D721Med (cell line): ENCODE data around the gene ARIH1.
"Not testable (repeated sequence)": the region's sequence is repeated elsewhere in the genome, so short reads cannot be mapped to it uniquely, and the experiment has no call there.

Source experiments
- DNase-seq: peaks from one replicate; pipeline ENCODE4 v3.0.0; 2011; ENCODE audit warnings: low spot score; ENCODE audit not compliant: insufficient read length
- FAIRE-seq: peaks from 2 replicates; lab custom pipeline; 2011; peaks lifted over from hg19 to GRCh38; lab: Jason Lieb, UNC
- TF ChIP-seq, protein P1 (sequence below): IDR thresholded peaks from 2 replicates; pipeline ENCODE4 v1.5.1; 2012; ENCODE audit warnings: mild to moderate bottlenecking, control low read depth; ENCODE audit not compliant: insufficient read depth; ENCODE audit errors: missing control alignments

Gene ARIH1

DNA sequence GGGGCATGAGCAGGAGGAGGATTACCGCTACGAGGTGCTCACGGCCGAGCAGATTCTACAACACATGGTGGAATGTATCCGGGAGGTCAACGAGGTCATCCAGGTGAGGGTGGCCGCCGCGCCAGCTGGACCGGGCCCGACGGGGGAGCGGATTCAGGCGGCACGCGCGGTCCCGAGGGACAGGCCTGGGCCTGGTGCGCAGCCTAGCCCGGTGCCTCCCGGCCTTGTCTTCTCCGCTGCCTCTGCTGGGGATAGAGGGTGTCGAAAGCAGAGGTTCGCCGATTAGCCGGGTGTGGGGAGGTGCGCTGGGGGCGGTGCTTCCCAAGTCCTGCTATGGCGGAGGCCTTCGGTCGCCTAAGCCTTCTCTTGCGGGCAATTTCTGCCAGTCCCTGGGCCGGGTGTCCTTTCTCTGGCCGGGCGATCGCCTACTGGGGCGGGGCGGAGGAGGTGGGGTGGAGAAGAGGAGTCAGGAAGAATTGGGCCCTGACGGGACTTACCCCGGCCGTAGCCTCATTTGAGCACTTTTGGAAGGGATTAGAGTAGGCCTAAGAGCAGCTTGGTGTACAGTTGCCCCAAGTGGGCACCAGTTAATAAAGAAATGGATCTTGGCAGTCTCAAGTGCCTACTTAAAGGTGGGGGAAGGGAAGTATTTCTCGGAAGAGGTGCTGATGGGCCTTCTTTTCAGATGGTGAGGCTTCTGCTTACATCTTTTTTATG lies 940 bp downstream of the ARIH1 start:
- TF ChIP-seq, protein P1, sequence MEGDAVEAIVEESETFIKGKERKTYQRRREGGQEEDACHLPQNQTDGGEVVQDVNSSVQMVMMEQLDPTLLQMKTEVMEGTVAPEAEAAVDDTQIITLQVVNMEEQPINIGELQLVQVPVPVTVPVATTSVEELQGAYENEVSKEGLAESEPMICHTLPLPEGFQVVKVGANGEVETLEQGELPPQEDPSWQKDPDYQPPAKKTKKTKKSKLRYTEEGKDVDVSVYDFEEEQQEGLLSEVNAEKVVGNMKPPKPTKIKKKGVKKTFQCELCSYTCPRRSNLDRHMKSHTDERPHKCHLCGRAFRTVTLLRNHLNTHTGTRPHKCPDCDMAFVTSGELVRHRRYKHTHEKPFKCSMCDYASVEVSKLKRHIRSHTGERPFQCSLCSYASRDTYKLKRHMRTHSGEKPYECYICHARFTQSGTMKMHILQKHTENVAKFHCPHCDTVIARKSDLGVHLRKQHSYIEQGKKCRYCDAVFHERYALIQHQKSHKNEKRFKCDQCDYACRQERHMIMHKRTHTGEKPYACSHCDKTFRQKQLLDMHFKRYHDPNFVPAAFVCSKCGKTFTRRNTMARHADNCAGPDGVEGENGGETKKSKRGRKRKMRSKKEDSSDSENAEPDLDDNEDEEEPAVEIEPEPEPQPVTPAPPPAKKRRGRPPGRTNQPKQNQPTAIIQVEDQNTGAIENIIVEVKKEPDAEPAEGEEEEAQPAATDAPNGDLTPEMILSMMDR, result no peak
- no peak for FAIRE-seq

DNA sequence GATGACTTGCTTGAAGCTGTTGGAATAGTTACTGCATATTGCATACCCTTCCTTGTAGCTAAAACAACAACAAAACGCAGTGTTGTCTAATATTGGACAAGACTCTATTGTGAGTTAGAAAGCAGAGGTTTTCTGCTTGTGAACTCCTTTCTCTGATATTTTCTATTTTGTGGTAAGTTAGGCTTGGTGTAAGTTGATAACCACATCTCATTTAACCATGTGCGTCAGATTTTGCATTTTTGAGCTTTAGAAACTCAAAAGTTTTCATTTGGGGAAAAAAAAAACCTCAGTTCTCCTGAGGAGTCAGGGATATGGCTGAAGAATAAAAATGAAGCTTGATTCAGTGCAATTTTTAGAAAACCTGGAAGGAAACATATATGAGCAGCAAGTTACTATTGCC lies 1.5 kb downstream of the ARIH1 start:
- TF ChIP-seq, protein P1, result no peak
- FAIRE-seq, result no peak
- no peak for DNase-seq

More for the DNA sequence above, 940 bp downstream of the ARIH1 start:
- no peak for DNase-seq

DNA sequence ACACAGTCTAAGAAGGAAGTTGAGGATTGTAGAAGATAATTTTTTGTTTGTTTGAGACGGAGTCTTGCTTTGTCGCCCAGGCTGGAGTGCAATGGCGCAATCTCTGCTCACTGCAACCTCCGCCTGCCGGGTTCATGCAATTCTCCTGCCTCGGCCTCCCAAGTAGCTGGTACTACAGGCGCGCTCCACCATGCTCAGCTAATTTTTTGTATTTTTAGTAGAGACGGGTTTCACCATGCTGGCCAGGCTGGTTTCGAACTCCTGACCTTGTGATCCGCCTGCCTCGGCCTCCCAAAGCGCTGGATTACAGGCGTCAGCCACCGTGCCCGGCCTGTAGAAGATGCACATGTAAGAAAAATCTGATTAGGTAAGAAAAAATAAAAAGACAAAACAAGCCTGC lies 2.2 kb downstream of the ARIH1 start:
- not testable (repeated sequence) for FAIRE-seq

DNA sequence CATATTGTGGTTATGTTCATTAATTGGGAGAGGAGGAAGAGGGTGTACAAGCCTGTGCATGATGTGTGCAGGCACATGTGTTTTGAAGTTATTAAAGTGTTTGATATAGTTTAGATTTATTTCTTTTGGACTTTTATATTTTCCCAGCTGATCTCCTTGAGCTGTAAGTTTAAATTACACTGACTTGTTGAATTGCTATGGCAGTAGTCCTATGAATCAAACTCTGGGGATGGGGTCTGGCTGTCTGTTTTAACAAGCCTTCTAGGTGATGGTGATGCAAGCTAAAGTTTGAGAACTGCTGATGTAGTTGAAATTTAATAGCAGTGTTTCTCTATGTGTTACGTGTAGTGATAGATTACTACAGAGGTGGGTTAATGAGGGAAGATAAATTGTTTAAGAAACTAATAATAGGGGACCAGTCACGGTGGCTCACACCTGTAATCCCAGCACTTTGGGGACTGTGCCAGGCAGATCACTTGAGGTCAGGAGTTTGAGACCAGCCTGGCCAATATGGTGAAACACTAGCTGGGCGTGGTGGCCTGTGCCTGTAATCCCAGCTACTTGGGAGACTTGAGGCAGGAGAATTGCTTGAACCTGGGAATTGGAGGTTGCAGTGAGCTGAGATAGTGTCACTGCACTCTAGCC lies 7.0 kb downstream of the ARIH1 start:
- FAIRE-seq (no peak), DNase-seq (no peak)
- TF ChIP-seq, protein P1, result no peak

More for the DNA sequence above, 2.2 kb downstream of the ARIH1 start:
- DNase-seq, result not testable (repeated sequence)

DNA sequence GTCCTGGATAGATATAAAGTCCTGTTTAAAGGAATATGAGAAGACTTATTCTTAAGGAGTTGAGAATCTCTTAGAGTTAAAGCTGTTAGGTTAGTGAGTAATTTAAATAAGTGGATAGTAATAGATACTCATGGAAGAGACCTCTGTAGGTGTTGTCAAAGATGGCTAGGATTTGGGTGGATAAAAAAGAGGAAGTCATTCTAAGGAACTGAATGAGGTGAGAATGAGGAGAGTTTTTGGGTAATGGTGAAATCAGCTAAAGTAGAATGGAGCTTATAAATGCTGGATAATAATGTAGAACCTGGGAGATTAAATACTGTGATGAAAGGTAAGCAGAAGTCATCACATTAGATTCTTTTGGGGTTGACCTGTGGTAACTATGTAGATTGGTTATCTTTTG lies 8.1 kb downstream of the ARIH1 start:
- DNase-seq (no peak), FAIRE-seq (no peak)
- TF ChIP-seq, protein P1, result no peak

DNA sequence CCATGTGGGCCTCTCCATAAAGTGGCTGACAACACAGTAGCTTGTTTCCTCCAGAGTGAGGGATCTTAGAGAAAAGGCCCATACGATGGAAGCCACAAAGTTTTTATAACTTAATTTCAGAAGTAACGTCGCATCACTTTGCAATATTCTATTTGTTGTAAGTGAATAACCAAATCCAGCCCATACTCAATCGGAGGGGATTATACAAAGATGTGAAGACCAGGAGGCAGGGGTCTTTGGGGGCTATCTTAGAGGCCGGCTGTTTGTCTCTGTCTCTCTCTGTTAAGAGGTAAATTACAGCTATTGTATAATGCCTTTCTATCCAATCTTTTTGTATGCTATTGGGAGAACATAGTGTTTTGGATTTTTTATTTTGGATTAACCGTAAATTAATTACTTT lies 9.1 kb downstream of the ARIH1 start:
- TF ChIP-seq, protein P1, result no peak
- no peak for FAIRE-seq
- DNase-seq, result no peak

DNA sequence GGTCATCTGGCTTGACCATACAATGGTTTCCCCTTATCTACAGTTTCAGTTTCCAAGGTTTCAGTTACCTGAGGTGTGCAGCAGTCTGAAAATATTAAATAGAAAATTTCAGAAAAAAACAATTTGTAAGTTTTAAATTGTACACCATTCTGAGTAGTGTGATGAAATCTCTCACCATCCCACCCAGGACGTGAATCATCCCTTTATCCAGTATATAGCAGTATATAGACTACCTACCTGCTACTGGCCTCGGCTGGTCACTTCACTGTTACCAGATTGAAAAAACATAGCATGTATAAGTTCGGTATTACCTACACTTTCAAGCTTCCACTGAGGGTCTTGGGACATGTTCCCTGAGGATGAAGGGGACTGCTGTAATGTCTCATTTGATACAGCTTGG lies 12.0 kb downstream of the ARIH1 start:
- FAIRE-seq, result no peak
- no peak for DNase-seq

More for the DNA sequence above, 12.0 kb downstream of the ARIH1 start:
- TF ChIP-seq, protein P1, result no peak
